Adrenal gland (tissue), 5 donors: ENCODE measurements around the gene PPP1R14C.

Experiments
- CTCF ChIP-seq, 6 experiments: fragments of 450-650 bp in 4 of 6; fragments of 200-600 bp in 2 of 6; sonication (generic) in 1 of 6; IDR thresholded peaks; 1 replicate in 5 of 6; 2 replicates in 1 of 6; pipeline versions ENCODE4 v1.5.1 to v1.8.0; 2016 to 2021; ENCODE audit warnings: antibody characterized with exemption in 6 of 6, mild to moderate bottlenecking in 2 of 6, moderate library complexity in 1 of 6
- POLR2A ChIP-seq, 2 donors: fragments of 450-650 bp; IDR thresholded peaks; one replicate each; pipeline ENCODE4 v1.6.1; 2017; ENCODE audit warnings: antibody characterized with exemption in 2 of 2, mild to moderate bottlenecking in 2 of 2, moderate library complexity in 1 of 2
- donor health status: DM: no; HTN: no; CAD: no.

GRCh38 chr6:150142670-150143515, at the start of gene PPP1R14C:
- TF ChIP-seq CTCF (IDR thresholded peaks at IDR 0.05) (no peak), POLR2A (IDR thresholded peaks at IDR 0.05) (no peak)
